GM12872 (cell line): ENCODE data around the gene ATN1.

Experiments
- TF ChIP-seq, protein P1 (sequence below): IDR thresholded peaks from 3 replicates; pipeline ENCODE4 v1.5.1; 2011; ENCODE audit warnings: low read depth, mild to moderate bottlenecking, low read length, moderate library complexity; ENCODE audit not compliant: insufficient read depth

ATN1 gene

GRCh38 chr12:6953442-6954315 lies 25.9 kb downstream of the ATN1 start:
- TF ChIP-seq, protein P1, sequence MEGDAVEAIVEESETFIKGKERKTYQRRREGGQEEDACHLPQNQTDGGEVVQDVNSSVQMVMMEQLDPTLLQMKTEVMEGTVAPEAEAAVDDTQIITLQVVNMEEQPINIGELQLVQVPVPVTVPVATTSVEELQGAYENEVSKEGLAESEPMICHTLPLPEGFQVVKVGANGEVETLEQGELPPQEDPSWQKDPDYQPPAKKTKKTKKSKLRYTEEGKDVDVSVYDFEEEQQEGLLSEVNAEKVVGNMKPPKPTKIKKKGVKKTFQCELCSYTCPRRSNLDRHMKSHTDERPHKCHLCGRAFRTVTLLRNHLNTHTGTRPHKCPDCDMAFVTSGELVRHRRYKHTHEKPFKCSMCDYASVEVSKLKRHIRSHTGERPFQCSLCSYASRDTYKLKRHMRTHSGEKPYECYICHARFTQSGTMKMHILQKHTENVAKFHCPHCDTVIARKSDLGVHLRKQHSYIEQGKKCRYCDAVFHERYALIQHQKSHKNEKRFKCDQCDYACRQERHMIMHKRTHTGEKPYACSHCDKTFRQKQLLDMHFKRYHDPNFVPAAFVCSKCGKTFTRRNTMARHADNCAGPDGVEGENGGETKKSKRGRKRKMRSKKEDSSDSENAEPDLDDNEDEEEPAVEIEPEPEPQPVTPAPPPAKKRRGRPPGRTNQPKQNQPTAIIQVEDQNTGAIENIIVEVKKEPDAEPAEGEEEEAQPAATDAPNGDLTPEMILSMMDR: no peak

GRCh38 chr12:6954316-6955107 lies 26.8 kb downstream of the ATN1 start:
- TF ChIP-seq, protein P1: no peak

DNA sequence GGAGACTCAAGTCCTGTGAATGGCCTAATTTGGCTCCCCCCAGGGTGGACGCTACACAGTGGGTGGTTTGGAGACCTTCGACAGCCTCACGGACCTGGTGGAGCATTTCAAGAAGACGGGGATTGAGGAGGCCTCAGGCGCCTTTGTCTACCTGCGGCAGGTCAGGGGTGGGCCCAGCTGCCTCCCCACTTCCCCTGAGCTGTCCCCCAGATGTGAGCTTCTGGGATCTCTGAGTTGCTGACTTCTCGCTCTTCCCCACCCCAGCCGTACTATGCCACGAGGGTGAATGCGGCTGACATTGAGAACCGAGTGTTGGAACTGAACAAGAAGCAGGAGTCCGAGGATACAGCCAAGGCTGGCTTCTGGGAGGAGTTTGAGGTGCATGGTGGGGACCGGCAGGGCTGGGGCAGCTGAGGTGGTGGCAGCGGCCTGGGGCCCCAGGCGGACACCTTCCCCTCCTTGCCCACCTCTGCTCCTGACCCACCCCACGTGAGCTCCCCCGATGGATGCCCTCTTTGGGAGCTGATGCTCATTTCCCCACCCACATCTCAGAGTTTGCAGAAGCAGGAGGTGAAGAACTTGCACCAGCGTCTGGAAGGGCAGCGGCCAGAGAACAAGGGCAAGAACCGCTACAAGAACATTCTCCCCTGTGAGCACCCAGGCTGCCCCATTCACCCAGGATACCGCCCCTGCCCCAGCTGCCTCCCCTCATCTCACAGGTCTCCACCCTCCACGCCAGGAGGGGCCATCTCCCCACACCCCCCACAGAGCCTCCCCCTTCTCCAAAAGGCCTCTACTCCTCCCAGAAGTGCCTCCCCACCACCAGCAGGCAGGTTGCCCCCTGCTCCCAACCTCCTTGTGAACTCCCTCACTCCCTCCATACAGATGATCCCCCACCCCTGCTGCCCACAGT lies 27.6 kb downstream of the ATN1 start:
- TF ChIP-seq, protein P1: no peak

DNA sequence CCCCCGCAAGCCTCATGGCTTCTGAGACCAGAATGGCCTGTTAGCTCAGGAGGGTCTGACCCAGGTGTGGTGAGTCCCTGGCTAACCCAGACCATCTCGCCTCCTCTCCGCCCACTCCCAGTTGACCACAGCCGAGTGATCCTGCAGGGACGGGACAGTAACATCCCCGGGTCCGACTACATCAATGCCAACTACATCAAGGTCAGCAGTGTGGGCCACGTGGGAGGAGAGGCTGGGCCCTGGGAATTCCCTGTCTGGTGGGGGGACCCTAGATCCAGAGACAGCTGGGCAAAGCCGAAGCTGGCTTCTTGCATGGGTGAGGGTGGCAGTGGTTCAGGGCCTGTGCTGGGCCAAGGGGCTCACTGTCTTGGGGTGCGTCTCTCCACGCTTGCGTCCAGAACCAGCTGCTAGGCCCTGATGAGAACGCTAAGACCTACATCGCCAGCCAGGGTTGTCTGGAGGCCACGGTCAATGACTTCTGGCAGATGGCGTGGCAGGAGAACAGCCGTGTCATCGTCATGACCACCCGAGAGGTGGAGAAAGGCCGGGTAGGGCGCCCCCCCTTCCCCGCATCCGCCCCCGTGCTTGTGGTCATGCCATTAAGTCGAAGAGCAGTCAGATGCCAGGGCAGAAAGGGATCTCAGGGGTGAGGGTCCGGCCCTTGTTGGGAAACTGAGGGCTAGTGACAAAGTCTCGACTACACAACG lies 28.4 kb downstream of the ATN1 start:
- TF ChIP-seq, protein P1: no peak

GRCh38 chr12:6957151-6957701 lies 29.5 kb downstream of the ATN1 start:
- TF ChIP-seq, protein P1: no peak

GRCh38 chr12:6957741-6958608 lies 30.2 kb downstream of the ATN1 start:
- TF ChIP-seq, protein P1: no peak
